HCT116 (cell line): ENCODE measurements around the gene LIPA. TPM values are rescaled to one million over a fixed set of nuclear protein-coding genes. Genes with fewer than 3 reads are reported as not detected.
A peak's percentile ranks its signal among the peaks of the same experiment; 100 is the strongest.
"Not testable (repeated sequence)": the region's sequence is repeated elsewhere in the genome, so short reads cannot be mapped to it uniquely, and the experiment has no call there.

ENCODE experiments used
- ATAC-seq: fragments of 200-7000 bp; cut with Tn5 transposase; 2 replicates; pipeline ENCODE4 v1.9.1; 2020; ENCODE audit warnings: mild to moderate bottlenecking, moderate library complexity
- BruUV-seq: library from RNA; stranded (reverse); fragments of 400-500 nt; replicated peaks from 2 replicates; lab custom pipeline; 2021; lab: Mats Ljungman, UMichigan
- CTCF ChIA-PET: fragments of 300-600 bp; sonication (Branson Sonifier 250); formaldehyde crosslinking; loops from one replicate; lab custom pipeline; 2021; ENCODE audit warnings: antibody characterized with exemption; lab: Charles Lee
- POLR2A ChIA-PET: fragments of 300-600, 350-600 bp; sonication (Branson Sonifier 250); formaldehyde crosslinking; loops from one replicate; lab custom pipeline; 2021; ENCODE audit warnings: antibody characterized with exemption; lab: Charles Lee
- RAD21 ChIA-PET, 2 experiments: fragments of 300-600 bp; sonication (Branson Sonifier 250); formaldehyde crosslinking; loops; one replicate each; lab custom pipeline; 2023; ENCODE audit warnings: low total read pairs in 2 of 2; ENCODE audit not compliant: uncharacterized antibody in 2 of 2, unreplicated experiment in 2 of 2, low non-redundant PET in 1 of 2; lab: Charles Lee
- DNase-seq: peaks from one replicate; pipeline ENCODE4 v3.0.0-alpha.2; 2010; ENCODE audit warnings: low read depth, low spot score
- H2AFZ ChIP-seq: fragments of 200-600 bp; shearing (Covaris generic), sonication (generic); 2 replicates; pipeline ENCODE4 v1.6.1; 2017; ENCODE audit warnings: low read depth, mixed run types, mixed read lengths, antibody characterized with exemption, low read length; ENCODE audit not compliant: poor library complexity, severe bottlenecking
- H3K27ac ChIP-seq: 2 replicates; pipeline ENCODE4 v1.5.1; 2012; ENCODE audit warnings: low read depth, low read length
- H3K27me3 ChIP-seq: fragments of 200-600 bp; sonication (generic); 2 replicates; pipeline ENCODE4 v1.6.1; 2016; ENCODE audit warnings: mixed run types, low read length, mixed read lengths; ENCODE audit not compliant: insufficient read depth
- H3K36me3 ChIP-seq, 2 experiments: fragments of 200-500 bp in 1 of 2; fragments of 200-600 bp in 1 of 2; sonication (Bioruptor generic) in 1 of 2; sonication (generic) in 1 of 2; 2 replicates each; pipeline versions ENCODE4 v1.5.1 to v1.6.1; 2014 to 2016; ENCODE audit warnings: low read length in 2 of 2, inconsistent platforms in 1 of 2, mixed read lengths in 1 of 2, mixed run types in 1 of 2; ENCODE audit not compliant: insufficient read depth in 2 of 2, control insufficient read depth in 1 of 2
- H3K4me1 ChIP-seq, 2 experiments: fragments of 200-600 bp in 1 of 2; sonication (generic) in 1 of 2; 2 replicates each; pipeline versions ENCODE4 v1.5.1 to v1.6.1; 2012 to 2017; ENCODE audit warnings: low read length in 2 of 2, inconsistent platforms in 1 of 2, mild to moderate bottlenecking in 1 of 2, mixed read lengths in 1 of 2, mixed run types in 1 of 2, moderate library complexity in 1 of 2; ENCODE audit not compliant: insufficient read depth in 2 of 2, control insufficient read depth in 1 of 2
- H3K4me2 ChIP-seq: fragments of 200-600 bp; sonication (generic); 2 replicates; pipeline ENCODE4 v1.6.1; 2017; ENCODE audit warnings: mixed run types, low read length, mixed read lengths
- H3K4me3 ChIP-seq, 2 experiments: fragments of 200-600 bp in 1 of 2; sonication (generic) in 1 of 2; replicated peaks in 1 of 2; 2 replicates each; pipeline ENCODE4 v1.5.1; 2011 to 2016; ENCODE audit warnings: low read length in 2 of 2, control low read depth in 1 of 2, low read depth in 1 of 2, mild to moderate bottlenecking in 1 of 2, mixed read lengths in 1 of 2, mixed run types in 1 of 2
- H3K79me2 ChIP-seq: fragments of 200-600 bp; sonication (generic); 2 replicates; pipeline ENCODE4 v1.6.1; 2017; ENCODE audit warnings: mild to moderate bottlenecking, mixed run types, low read length, moderate library complexity, mixed read lengths; ENCODE audit not compliant: insufficient read depth
- H3K9ac ChIP-seq: fragments of 200-600 bp; sonication (generic); 2 replicates; pipeline ENCODE4 v1.6.1; 2016; ENCODE audit warnings: low read length, mixed read lengths
- H3K9me2 ChIP-seq: fragments of 200-600 bp; sonication (generic), shearing (Covaris generic); 2 replicates; pipeline ENCODE4 v1.6.1; 2017; ENCODE audit warnings: mixed run types, mild to moderate bottlenecking, moderate library complexity; ENCODE audit not compliant: insufficient read depth
- H3K9me3 ChIP-seq, 2 experiments: fragments of 200-500 bp in 1 of 2; fragments of 200-600 bp in 1 of 2; sonication (Bioruptor generic) in 1 of 2; sonication (generic) in 1 of 2; 2 replicates each; pipeline ENCODE4 v1.6.1; 2014 to 2017; ENCODE audit warnings: low read length in 2 of 2, mixed read lengths in 2 of 2, inconsistent platforms in 1 of 2, low read depth in 1 of 2, mild to moderate bottlenecking in 1 of 2, mixed run types in 1 of 2, moderate library complexity in 1 of 2; ENCODE audit not compliant: control insufficient read depth in 1 of 2, insufficient read depth in 1 of 2
- H4K20me1 ChIP-seq: fragments of 200-600 bp; sonication (generic), shearing (Covaris generic); 2 replicates; pipeline ENCODE4 v1.6.1; 2017; ENCODE audit warnings: mixed run types, mild to moderate bottlenecking, moderate library complexity; ENCODE audit not compliant: insufficient read depth
- CBX3 ChIP-seq: IDR thresholded peaks from 2 replicates; pipeline ENCODE4 v1.6.1; 2012; ENCODE audit warnings: low read depth
- YY1 ChIP-seq: IDR thresholded peaks from 2 replicates; pipeline ENCODE4 v1.6.1; 2011; ENCODE audit warnings: low read length, low read depth, moderate library complexity, mild to moderate bottlenecking; ENCODE audit not compliant: insufficient replicate concordance; ENCODE audit errors: extremely low read depth
- intact Hi-C: fragments of 100-400 bp; cut with micrococcal nuclease; formaldehyde crosslinking; loops from 2 replicates; pipeline ENCODE4 v1.10.0; 2022
- total RNA-seq: library from RNA; stranded (reverse); gene quantifications from one replicate; pipeline ENCODE4 v1.2.1, GENCODE V29; 2021; ENCODE audit not compliant: unreplicated experiment

The LIPA gene
- total RNA-seq, 1 experiment from 2014 or later = 27.1 TPM

DNA sequence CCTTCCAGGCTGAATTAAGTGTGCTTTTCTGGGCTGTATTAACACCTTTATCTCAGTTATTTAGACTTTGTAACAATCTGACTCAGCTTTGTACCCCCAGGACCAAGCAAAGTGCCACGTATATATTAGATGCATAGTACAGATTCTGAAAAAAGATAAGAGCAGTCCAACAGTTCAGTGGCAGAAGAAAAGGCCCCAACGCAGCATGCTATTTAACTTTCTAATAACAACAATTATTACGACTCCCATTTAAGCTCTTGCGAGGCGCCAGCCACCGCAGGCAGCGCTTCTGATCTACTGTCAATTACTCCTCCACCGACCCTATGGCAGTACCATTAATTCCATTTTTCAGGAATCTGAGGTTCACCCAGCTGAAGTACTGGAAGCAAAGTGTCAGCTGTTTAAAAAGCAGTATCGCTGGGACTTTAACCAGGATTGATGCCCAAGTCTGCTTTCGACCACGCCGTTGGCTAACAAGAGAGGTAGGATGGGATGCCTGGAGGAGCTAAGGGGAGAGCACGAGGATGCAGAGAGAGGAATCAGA is 638 bp downstream of the LIPA start:
- Histone ChIP-seq H3K4me2 (peak overlapping the region; percentile 93), H4K20me1 (no peaks in the 10 kb centered on the region), H3K9ac (peak overlapping the region; percentile 60), H3K4me1 (peaks cover 3 to 15% of the 10 kb centered on the region in 2 experiments; a peak in 3 of 4 replicates), H3K4me3 (peak overlapping the region; percentile 79 to 82), H2AFZ (peak overlapping the region; percentile 6), H3K79me2 (no peaks in the 10 kb centered on the region), H3K36me3 (no peaks in the 10 kb centered on the region), H3K27me3 (no peaks in the 10 kb centered on the region), H3K9me2 (no peaks in the 10 kb centered on the region), H3K27ac (peak overlapping the region; percentile 34; the same call in 1 of the 2 replicates), H3K9me3 (no peaks in the 10 kb centered on the region; a peak in 2 of 4 replicates)
- CTCF ChIA-PET = interaction anchor here (1.1 kb wide), 2 partner anchors 8 to 318 kb away, joined by 3 to 4 read pairs; no protein-coding TSS in a partner anchor
- ATAC-seq (no peak), DNase-seq (no peak)
- RAD21 ChIA-PET = no interaction called here
- TSS peak; percentile 62 for BruUV-seq
- intact Hi-C loops = no loop called here
- no peak for TF ChIP-seq YY1
- POLR2A ChIA-PET = interaction anchor here (1.0 to 1.3 kb wide), 2 partner anchors 77 to 141 kb away, joined by 3 to 5 read pairs; partner anchors contain the start of genes IFIT1 and IFIT3

DNA sequence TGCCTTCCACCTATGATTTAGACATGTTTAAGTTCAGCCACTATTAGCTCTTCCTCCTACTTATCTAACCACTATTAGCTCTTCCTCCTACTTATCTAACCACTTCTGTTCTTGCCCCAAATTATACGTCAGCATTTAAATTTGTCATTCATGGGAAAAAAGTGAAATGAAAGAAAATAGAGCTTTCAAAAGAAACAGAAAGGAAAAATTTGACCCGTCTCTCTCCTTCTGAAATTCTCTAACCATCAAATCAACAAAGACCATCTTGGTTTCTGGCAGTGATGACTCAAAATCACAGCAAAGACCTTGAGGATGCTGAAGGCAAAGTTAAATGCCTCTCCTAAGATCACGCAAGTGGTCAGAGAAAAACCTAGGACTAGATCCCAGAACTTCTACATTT is 2.6 kb downstream of the LIPA start:
- no peak for ATAC-seq
- H4K20me1 ChIP-seq = no peaks in the 10 kb centered on the region

GRCh38 chr10:89247623-89248022 is 4.0 kb downstream of the LIPA start:
- ATAC-seq, RAD21 ChIA-PET, H2AFZ ChIP-seq, BruUV-seq, H3K27me3 ChIP-seq, H4K20me1 ChIP-seq, H3K9ac ChIP-seq, DNase-seq, H3K79me2 ChIP-seq, H3K9me3 ChIP-seq, intact Hi-C loops, H3K36me3 ChIP-seq, CTCF ChIA-PET, H3K4me3 ChIP-seq, POLR2A ChIA-PET, H3K27ac ChIP-seq, H3K9me2 ChIP-seq, H3K4me2 ChIP-seq: not testable (repeated sequence)
- H3K4me1 ChIP-seq = peaks cover 3 to 15% of the 10 kb centered on the region in 2 experiments; a peak in 3 of 4 replicates

More for the DNA sequence above, 2.6 kb downstream of the LIPA start:
- no peak overlapping the region for H2AFZ ChIP-seq
- RAD21 ChIA-PET = no interaction called here
- H3K27me3 ChIP-seq = no peaks in the 10 kb centered on the region
- intact Hi-C loops = no loop called here
- H3K9me2 ChIP-seq = no peaks in the 10 kb centered on the region
- no peaks in the 10 kb centered on the region for H3K36me3 ChIP-seq
- H3K9me3 ChIP-seq = no peaks in the 10 kb centered on the region; a peak in 2 of 4 replicates
- TF ChIP-seq CBX3 = no peak
- H3K79me2 ChIP-seq = no peaks in the 10 kb centered on the region
- H3K4me1 ChIP-seq = peaks cover 3 to 15% of the 10 kb centered on the region in 2 experiments; a peak in 3 of 4 replicates
- DNase-seq = no peak
- H3K4me2 ChIP-seq = no peak overlapping the region
- no TSS peak for BruUV-seq
- CTCF ChIA-PET = no interaction called here
- H3K4me3 ChIP-seq = no peak overlapping the region
- POLR2A ChIA-PET = no interaction called here
- H3K9ac ChIP-seq = no peak overlapping the region
- H3K27ac ChIP-seq = no peak overlapping the region
